GM19023 (cell line): Measurements from ENCODE around the gene TGM6.
"Not testable (repeated sequence)": the region's sequence is repeated elsewhere in the genome, so short reads cannot be mapped to it uniquely, and the experiment has no call there.

ENCODE experiments used
- ATAC-seq: cut with Tn5 transposase; IDR thresholded peaks from one replicate; pipeline ENCODE4 v1.9.1; 2021; ENCODE audit warnings: mild to moderate bottlenecking, moderate library complexity; ENCODE audit not compliant: unreplicated experiment

TGM6 gene

GRCh38 chr20:2397595-2398145 is 17.0 kb downstream of the TGM6 start:
- no peak for ATAC-seq

DNA sequence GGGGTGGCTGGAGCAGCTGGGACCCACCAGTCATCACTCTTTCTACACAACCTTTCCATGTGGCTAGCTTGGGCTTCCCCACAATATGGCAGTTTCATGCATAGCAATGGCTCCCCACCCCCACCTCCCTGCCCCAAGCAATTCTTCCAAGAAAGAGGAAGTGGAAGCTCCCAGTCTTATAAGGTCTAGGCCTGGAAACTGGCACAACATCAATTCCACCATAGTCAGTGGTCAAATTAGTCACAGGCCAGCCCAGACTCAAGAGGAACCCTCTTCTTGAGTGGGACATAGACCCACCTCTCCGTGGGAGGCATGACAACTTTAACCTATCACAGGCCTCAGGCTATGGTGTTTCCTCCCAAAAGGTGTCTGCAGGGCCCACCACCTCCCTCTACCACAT is 17.7 kb downstream of the TGM6 start:
- ATAC-seq = no peak

DNA sequence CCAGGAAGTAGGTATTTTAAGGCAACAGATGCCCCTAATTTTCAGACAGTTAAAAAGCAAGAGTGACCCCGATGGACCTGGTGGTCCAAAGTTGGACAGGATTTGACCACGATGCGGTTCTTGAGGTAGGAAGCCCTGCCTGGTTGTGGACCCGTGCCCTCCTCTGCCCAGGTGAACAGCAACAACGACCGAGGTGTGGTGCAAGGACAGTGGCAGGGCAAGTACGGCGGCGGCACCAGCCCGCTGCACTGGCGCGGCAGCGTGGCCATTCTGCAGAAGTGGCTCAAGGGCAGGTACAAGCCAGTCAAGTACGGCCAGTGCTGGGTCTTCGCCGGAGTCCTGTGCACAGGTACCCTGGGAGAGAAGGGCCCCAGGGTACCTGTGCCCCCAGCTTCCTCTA is 18.7 kb downstream of the TGM6 start:
- no peak for ATAC-seq

GRCh38 chr20:2400290-2400689 is 19.6 kb downstream of the TGM6 start:
- no peak for ATAC-seq

- no peak for ATAC-seq
Measured at GRCh38 chr20:2401527-2401926, 20.8 kb downstream of the TGM6 start.

DNA sequence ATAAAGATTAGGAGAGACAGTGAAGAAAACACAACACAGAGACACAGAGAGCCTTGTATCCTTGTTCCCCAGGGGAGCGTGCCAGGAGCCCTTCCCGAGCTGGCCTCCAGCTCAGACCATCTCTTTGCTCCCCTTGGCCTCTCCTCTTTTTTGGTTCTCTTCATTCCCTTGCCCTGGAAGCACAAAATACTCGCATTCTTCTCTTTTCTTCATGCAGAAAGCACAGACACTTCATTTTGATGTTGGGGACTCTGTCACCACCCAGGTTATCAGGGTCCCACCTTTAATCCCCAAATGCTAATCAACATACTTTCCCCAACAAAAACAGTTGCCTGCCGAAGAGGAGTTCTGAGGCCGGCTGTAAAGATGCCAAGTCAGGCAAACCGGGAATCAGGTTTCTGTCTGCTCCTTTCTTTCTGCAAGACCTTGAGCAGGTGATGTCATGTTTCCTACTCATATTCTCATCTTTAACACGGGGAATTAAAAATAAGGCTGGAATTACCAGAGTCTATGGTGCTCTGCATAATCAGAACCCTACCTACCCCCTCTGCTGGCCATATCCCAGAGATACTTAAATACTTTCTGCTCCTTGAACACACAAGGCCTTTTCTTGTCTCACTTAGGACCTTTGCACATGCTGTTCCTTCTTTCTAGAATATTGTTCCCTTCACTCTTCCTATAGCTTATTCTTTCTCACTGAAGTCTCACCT is 21.7 kb downstream of the TGM6 start:
- no peak for ATAC-seq

GRCh38 chr20:2403291-2404052 is 22.8 kb downstream of the TGM6 start:
- no peak for ATAC-seq

DNA sequence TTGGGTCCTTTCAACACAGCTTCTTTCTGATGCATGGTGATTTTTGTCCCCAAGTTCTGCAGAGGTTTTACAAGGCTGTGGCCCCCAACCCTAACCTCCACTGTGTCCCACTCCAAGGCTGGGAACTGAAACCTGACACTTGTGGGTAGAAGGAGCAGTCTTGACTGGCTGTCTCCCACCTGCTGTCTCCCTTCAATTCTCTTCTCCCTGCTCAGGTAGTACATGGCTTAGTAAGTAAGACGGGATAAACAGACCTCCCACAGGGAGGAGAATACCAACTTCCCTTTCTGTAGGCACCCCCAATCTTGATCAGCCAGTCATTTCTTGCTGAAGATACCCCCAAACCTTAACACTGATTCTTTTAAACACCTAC is 25.0 kb downstream of the TGM6 start:
- ATAC-seq = no peak

DNA sequence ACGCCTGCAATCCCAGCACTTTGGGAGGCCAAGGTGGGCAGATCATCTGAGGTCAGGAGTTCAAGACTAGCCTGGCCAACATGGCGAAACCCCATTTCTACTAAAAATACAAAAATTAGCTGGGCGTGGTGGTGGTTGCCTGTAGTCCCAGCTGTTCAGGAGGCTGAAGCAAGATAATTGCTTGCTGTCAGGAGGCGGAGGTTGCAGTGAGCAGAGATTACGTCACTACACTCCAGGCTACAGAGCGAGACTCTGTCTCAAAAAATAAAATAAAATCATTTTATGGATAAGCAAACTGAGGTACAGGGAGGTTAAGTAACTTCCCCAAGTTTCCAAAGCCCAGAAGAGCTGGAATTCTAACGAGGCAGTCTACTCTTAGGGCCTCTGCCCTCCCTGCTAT is 26.7 kb downstream of the TGM6 start:
- ATAC-seq = not testable (repeated sequence)

DNA sequence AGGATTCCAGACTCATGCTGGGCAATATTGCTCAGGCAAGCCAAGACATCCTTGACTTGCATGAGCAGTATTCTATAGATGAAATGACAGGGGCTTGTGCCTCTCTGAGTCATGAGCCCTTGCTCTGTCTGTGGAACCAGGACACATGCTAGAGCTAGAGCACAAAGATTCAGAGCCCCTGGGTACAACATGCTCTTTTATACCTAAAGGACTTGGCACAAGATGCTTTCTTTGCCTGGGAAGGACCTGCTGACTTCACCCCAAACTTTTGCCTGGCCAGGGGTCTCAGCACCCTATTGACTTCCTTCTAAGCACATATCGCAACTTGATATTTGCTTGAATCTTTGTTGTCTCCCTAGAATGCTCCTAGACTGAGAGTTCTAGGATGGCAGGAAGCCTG is 27.4 kb downstream of the TGM6 start:
- no peak for ATAC-seq

DNA sequence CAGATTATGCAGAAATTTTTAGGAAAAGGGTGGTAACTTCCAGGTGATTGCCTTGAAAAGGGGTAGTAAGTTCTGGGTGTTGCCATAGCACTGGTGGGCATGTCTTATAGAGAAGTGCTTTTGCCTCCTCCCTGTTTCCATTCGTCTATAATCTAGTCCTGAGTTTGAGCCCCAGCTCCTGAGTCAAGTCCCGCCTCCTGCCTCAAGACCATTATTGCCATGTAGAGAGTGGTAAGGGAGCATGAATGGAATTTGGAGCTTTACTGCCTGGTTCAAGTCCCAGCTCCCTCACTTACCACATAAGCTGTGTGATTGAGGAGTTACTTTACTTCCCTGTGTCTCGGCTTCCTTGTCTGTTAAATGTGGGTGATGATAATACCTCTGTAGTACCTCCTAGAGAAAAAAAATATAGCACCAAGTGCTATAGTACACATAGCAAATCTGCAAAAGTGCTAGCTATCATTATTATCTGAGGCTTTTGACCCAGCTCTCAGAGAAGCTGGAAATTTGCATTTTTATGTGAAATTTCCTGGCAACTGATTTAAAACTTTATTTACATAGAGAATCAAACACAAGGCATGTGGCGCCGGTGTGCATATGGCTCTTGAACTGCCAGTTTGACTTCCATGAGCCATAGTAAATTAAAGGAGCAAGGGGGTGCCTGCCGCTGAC is 36.0 kb downstream of the TGM6 start:
- ATAC-seq = no peak

DNA sequence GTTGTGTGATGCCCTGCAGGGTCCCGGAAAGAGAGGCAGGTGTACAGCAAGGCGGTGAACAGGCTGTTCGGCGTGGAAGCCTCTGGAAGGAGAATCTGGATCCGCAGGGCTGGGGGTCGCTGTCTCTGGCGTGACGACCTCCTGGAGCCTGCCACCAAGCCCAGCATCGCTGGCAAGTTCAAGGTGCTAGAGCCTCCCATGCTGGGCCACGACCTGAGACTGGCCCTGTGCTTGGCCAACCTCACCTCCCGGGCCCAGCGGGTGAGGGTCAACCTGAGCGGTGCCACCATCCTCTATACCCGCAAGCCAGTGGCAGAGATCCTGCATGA is 36.5 kb downstream of the TGM6 start:
- no peak for ATAC-seq

DNA sequence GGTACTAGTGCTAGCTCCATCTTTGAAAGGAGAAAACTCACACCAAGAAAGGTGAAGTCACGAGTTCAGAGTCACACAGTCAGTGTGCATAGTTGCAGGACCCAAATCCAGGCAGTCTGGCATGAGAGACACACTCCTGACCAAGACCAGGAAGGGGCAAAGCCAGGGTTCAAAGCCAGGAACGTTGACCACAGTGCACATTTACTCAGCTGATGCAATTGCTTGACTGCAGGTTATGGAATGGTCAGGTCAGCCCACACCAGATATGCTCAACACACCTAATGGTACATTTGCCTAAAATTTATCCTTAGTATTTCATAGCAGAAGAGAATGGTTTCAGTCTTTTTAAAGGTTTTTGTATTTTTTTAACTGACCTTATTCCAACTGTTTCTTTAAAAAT is 37.7 kb downstream of the TGM6 start:
- no peak for ATAC-seq

GRCh38 chr20:2420510-2420909 is 39.8 kb downstream of the TGM6 start:
- no peak for ATAC-seq

- ATAC-seq = no peak
Measured at GRCh38 chr20:2421247-2421646, 40.5 kb downstream of the TGM6 start.

- no peak for ATAC-seq
Measured at GRCh38 chr20:2429051-2429450, 48.4 kb downstream of the TGM6 start.

DNA sequence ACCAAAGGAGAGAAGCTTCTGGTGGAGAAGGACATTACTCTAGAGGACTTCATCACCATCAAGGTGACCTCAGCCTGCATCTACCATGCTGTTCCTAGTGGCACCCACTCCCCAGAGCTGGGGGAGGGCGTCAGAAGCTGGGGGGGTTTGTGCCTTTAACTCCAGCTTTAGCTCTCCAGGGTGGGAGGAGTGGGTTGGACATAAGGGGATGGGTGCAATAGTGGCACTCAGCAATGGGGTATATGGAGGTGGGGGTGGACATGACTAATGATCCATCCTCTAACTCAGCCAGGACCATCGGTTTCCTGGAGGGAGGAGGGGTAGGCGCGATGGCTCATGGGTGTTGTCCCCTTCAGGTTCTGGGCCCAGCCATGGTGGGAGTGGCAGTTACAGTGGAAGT is 49.8 kb downstream of the TGM6 start:
- ATAC-seq = no peak

DNA sequence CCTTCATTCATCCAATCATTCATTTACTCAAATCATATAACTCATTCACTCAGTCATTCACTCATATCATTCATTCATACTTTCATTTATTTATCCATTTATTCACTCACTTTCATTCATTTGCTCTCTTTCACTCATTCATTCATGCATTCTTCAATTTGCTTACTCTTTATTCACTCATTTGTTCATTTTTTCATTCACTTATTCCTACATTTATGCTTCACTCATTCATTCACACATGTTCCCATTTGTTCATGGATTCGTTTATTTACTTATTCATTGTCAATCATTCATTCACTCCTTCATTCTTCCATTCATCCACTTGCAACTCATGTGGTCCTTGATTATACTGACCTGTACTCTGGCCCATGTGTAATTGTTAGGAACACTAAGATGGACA is 50.5 kb downstream of the TGM6 start:
- no peak for ATAC-seq

- ATAC-seq = no peak
Measured at GRCh38 chr20:2446845-2447244, 66.1 kb downstream of the TGM6 start.

- no peak for ATAC-seq
Measured at GRCh38 chr20:2449386-2449785, 68.7 kb downstream of the TGM6 start.

GRCh38 chr20:2451422-2451821 is 70.7 kb downstream of the TGM6 start:
- no peak for ATAC-seq
